A549 (cell line): ENCODE results near the gene LIN7B. TPM values are rescaled to one million over a fixed set of nuclear protein-coding genes. Genes with fewer than 3 reads are reported as not detected.
"Not testable (repeated sequence)": the region's sequence is repeated elsewhere in the genome, so short reads cannot be mapped to it uniquely, and the experiment has no call there.

Source experiments
- ATAC-seq, 2 experiments: fragments of 200-7000 bp in 1 of 2; fragments of >200 bp in 1 of 2; cut with Nextera tagmentation in 1 of 2; cut with Tn5 transposase in 1 of 2; 3 replicates each; pipeline versions ENCODE4 v1.8.0 to v1.9.1; 2018 to 2020; ENCODE audit warnings: mild to moderate bottlenecking in 1 of 2, moderate library complexity in 1 of 2
- CTCF ChIA-PET: fragments of 300-600 bp; sonication (Branson Sonifier 250); formaldehyde crosslinking; extraction: SDS; loops from one replicate; lab custom pipeline; 2021; ENCODE audit warnings: antibody characterized with exemption, inconsistent platforms; lab: Yijun Ruan, JAX
- POLR2A ChIA-PET: fragments of 350-600 bp; formaldehyde crosslinking; extraction: SDS; loops from one replicate; lab custom pipeline; 2021; ENCODE audit warnings: antibody characterized with exemption, inconsistent platforms; lab: Yijun Ruan, JAX
- DNase-seq, 2 experiments: peaks; one replicate each; pipeline versions ENCODE4 v3.0.0 to v3.0.0-alpha.2; 2011 to 2016; ENCODE audit warnings: low read depth in 1 of 2, low spot score in 1 of 2
- FAIRE-seq: peaks from 2 replicates; lab custom pipeline; 2011; peaks lifted over from hg19 to GRCh38; lab: Jason Lieb, UNC
- H3K27ac ChIP-seq, 2 experiments: fragments of >200 bp; sonication (Bioruptor Twin); formaldehyde crosslinking; 3 replicates each; pipeline ENCODE4 v1.5.1; 2016 to 2017
- H3K4me1 ChIP-seq: fragments of >200 bp; sonication (Bioruptor Twin); formaldehyde crosslinking; 3 replicates; pipeline ENCODE4 v1.6.1; 2016
- H3K4me2 ChIP-seq: fragments of >200 bp; sonication (Bioruptor Twin); formaldehyde crosslinking; 3 replicates; pipeline ENCODE4 v1.6.1; 2016
- H3K4me3 ChIP-seq: fragments of >200 bp; sonication (Bioruptor Twin); formaldehyde crosslinking; 3 replicates; pipeline ENCODE4 v1.5.1; 2016
- H3K9me3 ChIP-seq: fragments of >200 bp; sonication (Bioruptor Twin); formaldehyde crosslinking; 3 replicates; pipeline ENCODE4 v1.6.1; 2016
- CHD2 ChIP-seq: fragments of 150-350 bp; IDR thresholded peaks from 2 replicates; pipeline ENCODE4 v1.6.1; 2014; ENCODE audit warnings: low read length; ENCODE audit not compliant: partially characterized antibody
- CHD4 ChIP-seq: fragments of 200-600 bp; sonication (generic); IDR thresholded peaks from 2 replicates; pipeline ENCODE4 v1.6.1; 2016; ENCODE audit warnings: antibody characterized with exemption, mild to moderate bottlenecking, borderline replicate concordance
- CTCF ChIP-seq: fragments of >200 bp; sonication (Bioruptor Twin); formaldehyde crosslinking; IDR thresholded peaks from 3 replicates; pipeline ENCODE4 v1.5.1; 2016
- E2F6 ChIP-seq: IDR thresholded peaks from 2 replicates; pipeline ENCODE4 v1.6.1; 2012; ENCODE audit warnings: low read depth, borderline replicate concordance
- ELK1 ChIP-seq: fragments of 150-350 bp; IDR thresholded peaks from 2 replicates; pipeline ENCODE4 v1.6.1; 2014; ENCODE audit warnings: low read depth, mild to moderate bottlenecking, low read length
- EP300 ChIP-seq, 2 experiments: fragments of >200 bp; sonication (Bioruptor Twin); formaldehyde crosslinking; IDR thresholded peaks; 2 replicates in 1 of 2; 3 replicates in 1 of 2; pipeline ENCODE4 v1.6.1; 2016 to 2017
- ESRRA ChIP-seq: fragments of 150-350 bp; IDR thresholded peaks from 2 replicates; pipeline ENCODE4 v1.6.1; 2014; ENCODE audit warnings: mild to moderate bottlenecking, low read length, borderline replicate concordance
- JUN ChIP-seq, 2 experiments: fragments of >200 bp; sonication (Bioruptor Twin); formaldehyde crosslinking; IDR thresholded peaks; 2 replicates in 1 of 2; 3 replicates in 1 of 2; pipeline ENCODE4 v1.6.1; 2016 to 2017
- MAZ ChIP-seq: fragments of 150-350 bp; IDR thresholded peaks from 2 replicates; pipeline ENCODE4 v1.6.1; 2014; ENCODE audit warnings: antibody characterized with exemption, low read depth, low read length, borderline replicate concordance
- MYC ChIP-seq: IDR thresholded peaks from 2 replicates; pipeline ENCODE4 v1.6.1; 2012; ENCODE audit warnings: mild to moderate bottlenecking, inconsistent platforms, low read length, improper control_type of control experiment, borderline replicate concordance
- NPAS2 ChIP-seq: fragments of 250-450 bp; sonication (Bioruptor Pico); IDR thresholded peaks from 2 replicates; pipeline ENCODE4 v1.8.0; 2022; ENCODE audit warnings: mild to moderate bottlenecking, moderate library complexity, borderline replicate concordance
- POLR2AphosphoS2 ChIP-seq: conservative IDR thresholded peaks from 2 replicates; pipeline ENCODE4 v1.6.1; 2012; ENCODE audit warnings: low read length, improper control_type of control experiment, inconsistent platforms
- RAD21 ChIP-seq, 2 experiments: fragments of >200 bp in 1 of 2; sonication (Bioruptor Twin) in 1 of 2; formaldehyde crosslinking in 1 of 2; IDR thresholded peaks in 1 of 2; conservative IDR thresholded peaks in 1 of 2; 2 replicates in 1 of 2; 3 replicates in 1 of 2; pipeline ENCODE4 v1.6.1; 2012 to 2018; ENCODE audit warnings: inconsistent platforms in 1 of 2
- TP53 ChIP-seq: fragments of 250-450 bp; sonication (Bioruptor Pico); IDR thresholded peaks from 2 replicates; pipeline ENCODE4 v1.5.0; 2021; ENCODE audit warnings: mild to moderate bottlenecking, moderate library complexity
- USF2 ChIP-seq: fragments of 450-650 bp; IDR thresholded peaks from 2 replicates; pipeline ENCODE4 v1.6.1; 2014; ENCODE audit warnings: antibody characterized with exemption
- ZC3H11A ChIP-seq: fragments of 450-650 bp; IDR thresholded peaks from 2 replicates; pipeline ENCODE4 v1.6.1; 2014; ENCODE audit warnings: antibody characterized with exemption, mild to moderate bottlenecking
- ZFP36 ChIP-seq: fragments of 450-650 bp; IDR thresholded peaks from 2 replicates; pipeline ENCODE4 v1.6.1; 2014; ENCODE audit warnings: borderline replicate concordance; ENCODE audit not compliant: partially characterized antibody
- ZNF302 ChIP-seq: fragments of 250-450 bp; sonication (Bioruptor Pico); IDR thresholded peaks from 2 replicates; pipeline ENCODE4 v1.9.0; 2021; ENCODE audit warnings: inconsistent platforms, mild to moderate bottlenecking, moderate library complexity
- ZSCAN20 ChIP-seq: fragments of 250-450 bp; sonication (Bioruptor Pico); IDR thresholded peaks from 2 replicates; pipeline ENCODE4 v1.8.0; 2022; ENCODE audit warnings: mild to moderate bottlenecking, moderate library complexity
- WGBS: methylation state at CpG from one replicate; pipeline ENCODE4 v1.1.6; 2017; ENCODE audit errors: missing lambda C conversion rate; 5-methylcytosine and 5-hydroxymethylcytosine counted together
- polyA plus RNA-seq, 4 experiments: library from polyadenylated mRNA; depleted of rRNA in 3 of 4; stranded (reverse); fragments of >200 nt; fragmentation: RNase III in 1 of 4; extraction: RNeasy Plus Mini Kit Qiagen cat#74134 plus additional on column Dnase treatment in 1 of 4; gene quantifications; 2 replicates in 3 of 4; 3 replicates in 1 of 4; pipeline ENCODE4 v1.2.3, GENCODE V29; 2011 to 2017

LIN7B gene
- polyA plus RNA-seq, 2 of the 4 experiments (the other 2 are of a cell fraction), result 5.4 to 7.1 TPM

GRCh38 chr19:49145573-49146407, 31.6 kb downstream of the LIN7B start (continued):
- TF ChIP-seq CHD4 (no peak), ZSCAN20 (CRISPR knock-in tag) (no peak), CTCF (peak; percentile 98), ZFP36 (no peak), TP53 (CRISPR knock-in tag) (no peak), MAZ (no peak), E2F6 (no peak), NPAS2 (CRISPR knock-in tag) (no peak), ESRRA (no peak), JUN (IDR thresholded peaks at IDR 0.05) (no peak), ELK1 (no peak), USF2 (no peak), CHD2 (no peak), ZC3H11A (no peak), MYC (peak; percentile 53; the same call in 1 of the 2 replicates), RAD21 (conservative IDR thresholded peaks at IDR 0.05 in 1 of 2, IDR thresholded peaks at IDR 0.05 in 1 of 2) (peak; percentile 82 to 89), EP300 (IDR thresholded peaks at IDR 0.05) (no peak), POLR2AphosphoS2 (no peak), ZNF302 (CRISPR knock-in tag) (no peak)

GRCh38 chr19:49146408-49146770, 32.2 kb downstream of the LIN7B start:
- H3K9me3 ChIP-seq, DNase-seq, FAIRE-seq: not testable (repeated sequence)
- H3K4me3 ChIP-seq, result peak overlapping the region; percentile 37
- WGBS, result 30% methylated on average over 7 of the region's 7 CpGs
- peak in 1 of 2 experiments; percentile 14; a peak in 3 of 6 replicates for ATAC-seq
- H3K4me2 ChIP-seq, result peak overlapping the region; percentile 69
- CTCF ChIA-PET, result interaction anchor here (0.5 to 15.0 kb wide), 41 partner anchors 9 to 358 kb away, joined by 3 to 298 read pairs (median 4); partner anchors contain the start of genes GYS1, HRC, LIN7B and PPFIA3
- POLR2A ChIA-PET, result interaction anchor here (1.7 kb wide), 1 partner anchor 17 kb away, joined by 6 read pairs; no protein-coding TSS in a partner anchor
- peaks cover 27% of the 10 kb centered on the region for H3K4me1 ChIP-seq
- 0 out of 2 replicates have a peak, but pooled peaks have one; percentile 29 for TF ChIP-seq TP53 (CRISPR knock-in tag)
- peak overlapping the region; percentile 42 to 74; a peak in 5 of 6 replicates for H3K27ac ChIP-seq
